ENCODE results near the gene GEMIN4. TPM values are rescaled to one million over a fixed set of nuclear protein-coding genes. Genes with fewer than 3 reads are reported as not detected.

GEMIN4 gene
- total RNA-seq, result 22.3 TPM

DNA sequence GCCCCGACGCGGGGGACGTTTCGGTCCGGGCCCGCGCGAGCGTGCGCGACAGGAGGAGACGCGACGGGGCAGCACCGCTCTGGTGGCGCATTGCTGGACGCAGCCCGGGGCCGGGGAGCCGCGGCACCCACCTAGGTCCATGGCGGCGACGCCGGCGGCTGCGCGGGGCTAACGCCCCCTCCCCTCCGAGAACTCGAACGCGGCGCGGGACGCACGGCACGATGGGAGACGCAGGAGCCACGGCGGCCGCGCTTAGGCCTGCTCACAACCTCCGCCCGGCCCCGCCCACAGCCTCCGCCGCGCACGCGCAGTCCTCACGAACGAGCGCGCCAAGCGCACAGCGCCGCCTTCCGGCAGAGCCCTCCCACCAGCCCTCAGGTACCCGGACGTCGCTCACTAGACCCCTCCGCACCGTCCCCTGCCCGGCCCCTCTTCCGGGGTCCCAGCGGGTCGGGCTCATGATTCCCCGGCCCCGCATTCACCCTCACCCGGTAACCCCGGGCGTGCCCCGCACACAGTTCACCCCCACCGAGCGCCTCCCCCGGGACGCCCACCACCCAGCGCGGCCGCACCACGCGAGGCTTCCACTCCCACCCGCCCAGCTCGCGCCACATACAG lies at the start of gene GEMIN4:
Gene GEMIN4 (minus strand): TSS at position 263 of the 618 bp plus-strand sequence. CDS start 122 bp downstream, at position 141.
- Histone ChIP-seq H3K27me3 (no peaks in the 10 kb centered on the region), H3K27ac (peak within 1 kb of the TSS; percentile 90), H3K36me3 (peaks cover 0 to 6% of the 10 kb centered on the region in 2 donors), H3K4me3 (peak within 1 kb of the TSS; percentile 55 to 83), H3K9me3 (no peaks in the 10 kb centered on the region), H3K4me1 (peaks cover 21% of the 10 kb centered on the region)
- intact Hi-C loops (cut with DNase I), result no loop called here
- DNase-seq (ENCODE audit: extremely low spot score in 2 of 2), result no peak
- TF ChIP-seq POLR2AphosphoS5 (IDR thresholded peaks at IDR 0.05; ENCODE audit: insufficient read depth in 1 of 2, low read depth in 1 of 2), result peak; percentile 54 to 62
- TF ChIP-seq, protein P1, sequence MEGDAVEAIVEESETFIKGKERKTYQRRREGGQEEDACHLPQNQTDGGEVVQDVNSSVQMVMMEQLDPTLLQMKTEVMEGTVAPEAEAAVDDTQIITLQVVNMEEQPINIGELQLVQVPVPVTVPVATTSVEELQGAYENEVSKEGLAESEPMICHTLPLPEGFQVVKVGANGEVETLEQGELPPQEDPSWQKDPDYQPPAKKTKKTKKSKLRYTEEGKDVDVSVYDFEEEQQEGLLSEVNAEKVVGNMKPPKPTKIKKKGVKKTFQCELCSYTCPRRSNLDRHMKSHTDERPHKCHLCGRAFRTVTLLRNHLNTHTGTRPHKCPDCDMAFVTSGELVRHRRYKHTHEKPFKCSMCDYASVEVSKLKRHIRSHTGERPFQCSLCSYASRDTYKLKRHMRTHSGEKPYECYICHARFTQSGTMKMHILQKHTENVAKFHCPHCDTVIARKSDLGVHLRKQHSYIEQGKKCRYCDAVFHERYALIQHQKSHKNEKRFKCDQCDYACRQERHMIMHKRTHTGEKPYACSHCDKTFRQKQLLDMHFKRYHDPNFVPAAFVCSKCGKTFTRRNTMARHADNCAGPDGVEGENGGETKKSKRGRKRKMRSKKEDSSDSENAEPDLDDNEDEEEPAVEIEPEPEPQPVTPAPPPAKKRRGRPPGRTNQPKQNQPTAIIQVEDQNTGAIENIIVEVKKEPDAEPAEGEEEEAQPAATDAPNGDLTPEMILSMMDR (IDR thresholded peaks at IDR 0.05), result peak; percentile 76 to 99 (median 97)
- TF ChIP-seq POLR2A (IDR thresholded peaks at IDR 0.05), result peak in 1 of 2 donors; percentile 77

DNA sequence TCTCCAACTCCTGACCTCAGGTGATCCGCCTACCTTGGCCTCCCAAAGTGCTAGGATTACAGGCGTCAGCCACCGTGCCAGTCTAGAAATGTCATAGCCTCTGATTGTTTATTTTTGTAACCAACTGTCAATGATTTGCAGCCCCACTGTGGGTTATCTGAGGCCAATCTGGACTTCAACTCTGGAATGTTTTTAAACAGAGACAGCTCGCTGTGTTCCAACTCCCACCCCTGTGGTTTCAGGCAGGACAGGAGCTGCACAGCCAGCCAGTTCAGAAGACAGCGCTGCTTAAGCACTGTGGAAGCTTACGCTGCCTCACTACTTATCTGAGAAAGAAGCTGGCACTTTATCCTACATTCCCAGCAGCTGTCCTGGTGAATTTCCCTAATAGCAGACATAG lies 49.6 kb upstream of the GEMIN4 start:
- intact Hi-C loops (cut with DNase I), result no loop called here
- Histone ChIP-seq H3K9me3 (no peaks in the 10 kb centered on the region), H3K4me3 (no peak overlapping the region), H3K27ac (no peak overlapping the region), H3K27me3 (no peaks in the 10 kb centered on the region), H3K4me1 (no peaks in the 10 kb centered on the region), H3K36me3 (peaks cover 0 to 30% of the 10 kb centered on the region in 2 donors)
- TF ChIP-seq, protein P1 (IDR thresholded peaks at IDR 0.05), result no peak
- TF ChIP-seq POLR2AphosphoS5 (IDR thresholded peaks at IDR 0.05; ENCODE audit: insufficient read depth in 1 of 2, low read depth in 1 of 2), result no peak
- no peak for DNase-seq (ENCODE audit: extremely low spot score in 2 of 2)

DNA sequence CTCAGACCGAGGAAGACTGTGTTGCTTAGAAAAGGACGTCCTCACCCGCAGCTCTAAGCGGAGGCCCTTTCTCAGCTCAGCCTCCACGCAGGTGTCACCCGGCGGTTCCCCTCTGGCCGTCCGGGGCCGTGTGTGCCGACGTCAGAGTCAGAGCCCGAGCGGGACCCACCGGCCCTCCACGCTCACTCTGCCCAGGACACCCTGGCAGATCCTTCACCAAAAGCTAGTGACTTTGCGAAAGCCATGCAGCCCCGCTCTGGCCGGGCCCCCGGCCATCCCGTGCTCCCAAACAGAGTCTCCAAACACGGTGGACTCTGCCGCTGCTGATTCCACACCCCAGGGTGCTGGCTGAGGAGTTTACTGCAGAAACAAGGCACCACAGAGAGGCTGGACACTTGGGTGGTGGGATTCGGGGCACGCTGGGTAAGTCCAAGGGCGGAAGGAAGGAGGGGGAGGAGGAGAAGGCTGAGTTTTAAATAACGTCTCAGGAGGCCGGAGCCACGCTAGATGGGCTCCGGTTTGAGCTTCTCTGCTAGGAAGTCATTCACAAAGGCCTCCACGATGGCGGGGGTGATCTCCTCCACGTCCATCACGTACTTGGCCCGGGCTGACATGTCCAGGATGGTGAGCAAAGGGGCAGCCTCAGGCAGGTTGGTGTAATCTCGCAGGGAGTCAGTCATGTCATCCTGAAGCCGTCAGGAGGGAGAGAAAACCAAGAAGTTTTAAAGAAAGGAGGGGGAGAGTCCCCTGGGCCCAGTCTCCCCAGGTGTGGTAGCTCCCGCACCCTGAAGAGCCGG lies 48.6 kb upstream of the GEMIN4 start:
- Histone ChIP-seq H3K4me1 (peaks cover 1% of the 10 kb centered on the region), H3K27me3 (no peaks in the 10 kb centered on the region), H3K9me3 (no peaks in the 10 kb centered on the region), H3K4me3 (no peak overlapping the region), H3K36me3 (peaks cover 0 to 30% of the 10 kb centered on the region in 2 donors), H3K27ac (no peak overlapping the region)
- TF ChIP-seq POLR2AphosphoS5 (IDR thresholded peaks at IDR 0.05; ENCODE audit: insufficient read depth in 1 of 2, low read depth in 1 of 2), result no peak
- TF ChIP-seq, protein P1 (IDR thresholded peaks at IDR 0.05), result no peak
- TF ChIP-seq POLR2A (IDR thresholded peaks at IDR 0.05), result no peak
- no peak for DNase-seq (ENCODE audit: extremely low spot score in 2 of 2)
- intact Hi-C loops (cut with DNase I), result no loop called here

DNA sequence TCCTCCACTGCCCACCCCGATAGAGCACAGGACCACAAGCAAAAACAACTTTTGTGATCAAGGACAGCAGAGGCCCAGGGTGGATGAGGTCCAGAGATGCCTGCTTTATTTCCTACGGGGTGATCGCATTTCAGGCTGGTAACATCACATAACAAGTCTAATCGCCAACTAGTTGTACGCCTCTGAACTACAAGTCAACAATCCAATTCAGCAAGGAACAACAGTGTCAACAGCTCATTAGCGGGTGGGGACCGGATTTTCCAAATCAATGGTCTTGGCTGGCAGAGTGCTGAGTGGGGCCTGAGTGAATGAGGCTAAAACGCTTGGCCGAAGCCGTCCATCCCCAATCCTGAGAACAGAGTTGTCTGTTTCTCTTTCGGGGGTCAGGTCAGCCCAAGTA lies 47.2 kb upstream of the GEMIN4 start:
- no peaks in the 10 kb centered on the region for H3K9me3 ChIP-seq
- peaks cover 15% of the 10 kb centered on the region for H3K4me1 ChIP-seq
- H3K27ac ChIP-seq, result no peak overlapping the region
- no peak for DNase-seq (ENCODE audit: extremely low spot score in 2 of 2)
- TF ChIP-seq, protein P1 (IDR thresholded peaks at IDR 0.05), result no peak
- no peak for TF ChIP-seq POLR2A (IDR thresholded peaks at IDR 0.05)
- no peak for TF ChIP-seq POLR2AphosphoS5 (IDR thresholded peaks at IDR 0.05; ENCODE audit: insufficient read depth in 1 of 2, low read depth in 1 of 2)
- H3K36me3 ChIP-seq, result peaks cover 0 to 28% of the 10 kb centered on the region in 2 donors
- H3K27me3 ChIP-seq, result no peaks in the 10 kb centered on the region
- intact Hi-C loops (cut with DNase I), result loop anchor here (10.0 kb wide), 2 partner anchors 86 to 256 kb away; no protein-coding TSS in a partner anchor
- no peak overlapping the region for H3K4me3 ChIP-seq

All from vagina (tissue), 2 donors.